WTC11 (cell line): ENCODE data around the gene SMG7. TPM values are rescaled to one million over a fixed set of nuclear protein-coding genes. Genes with fewer than 3 reads are reported as not detected.

ENCODE experiments used
- ATAC-seq: fragments of 200-7000 bp; cut with Tn5 transposase; 2 replicates; pipeline ENCODE4 v1.10.0; 2021; ENCODE audit warnings: mild to moderate bottlenecking, moderate library complexity
- CTCF ChIA-PET: fragments of 300-600 bp; sonication (Branson Sonifier 250); formaldehyde crosslinking; loops from one replicate; lab custom pipeline; 2021; ENCODE audit warnings: antibody characterized with exemption; lab: Charles Lee
- POLR2A ChIA-PET: fragments of 350-600 bp; sonication (Branson Sonifier 250); formaldehyde crosslinking; loops from one replicate; lab custom pipeline; 2021; ENCODE audit warnings: antibody characterized with exemption; lab: Charles Lee
- DNase-seq: peaks from one replicate; pipeline ENCODE4 v3.0.0; 2021; ENCODE audit warnings: low spot score
- H3K27ac Mint-ChIP-seq: 2 replicates; pipeline ENCODE4 v1.8.0; 2021; ENCODE audit warnings: mixed read lengths
- H3K27me3 Mint-ChIP-seq: 2 replicates; pipeline ENCODE4 v1.8.0; 2021; ENCODE audit warnings: low read depth, mild to moderate bottlenecking, moderate library complexity, mixed read lengths
- H3K36me3 Mint-ChIP-seq: 2 replicates; pipeline ENCODE4 v1.8.0; 2021; ENCODE audit warnings: mixed read lengths
- H3K4me1 Mint-ChIP-seq: 2 replicates; pipeline ENCODE4 v1.8.0; 2022; ENCODE audit warnings: mixed read lengths
- H3K4me3 Mint-ChIP-seq: 2 replicates; pipeline ENCODE4 v1.8.0; 2021; ENCODE audit warnings: mild to moderate bottlenecking, moderate library complexity, mixed read lengths
- H3K9me3 Mint-ChIP-seq: 2 replicates; pipeline ENCODE4 v1.8.0; 2021; ENCODE audit warnings: mixed read lengths
- ATF2 ChIP-seq: sonication (generic); formaldehyde crosslinking; IDR thresholded peaks from 2 replicates; pipeline ENCODE4 v1.8.1; 2022; ENCODE audit warnings: low read depth, missing genetic modification reagents, borderline replicate concordance
- ATF6 ChIP-seq: sonication (generic); formaldehyde crosslinking; IDR thresholded peaks from 2 replicates; pipeline ENCODE4 v1.8.1; 2023; ENCODE audit warnings: mild to moderate bottlenecking, missing genetic modification reagents
- CDX4 ChIP-seq: fragments of 250-450 bp; sonication (Bioruptor Pico); IDR thresholded peaks from 2 replicates; pipeline ENCODE4 v1.9.0; 2021; ENCODE audit warnings: moderate library complexity, mild to moderate bottlenecking, inconsistent platforms, borderline replicate concordance
- E2F1 ChIP-seq: sonication (generic); formaldehyde crosslinking; IDR thresholded peaks from 2 replicates; pipeline ENCODE4 v1.8.0; 2022; ENCODE audit warnings: mild to moderate bottlenecking, missing genetic modification reagents
- ESRRA ChIP-seq: sonication (generic); formaldehyde crosslinking; IDR thresholded peaks from 2 replicates; pipeline ENCODE4 v1.8.1; 2022; ENCODE audit warnings: mild to moderate bottlenecking, missing genetic modification reagents, borderline replicate concordance
- FOXJ3 ChIP-seq: sonication (generic); formaldehyde crosslinking; IDR thresholded peaks from 2 replicates; pipeline ENCODE4 v1.9.0; 2021; ENCODE audit warnings: missing genetic modification reagents, mild to moderate bottlenecking, borderline replicate concordance
- GRHL2 ChIP-seq: fragments of 250-450 bp; sonication (Bioruptor Pico); IDR thresholded peaks from 2 replicates; pipeline ENCODE4 v1.8.0; 2022; ENCODE audit warnings: mild to moderate bottlenecking, moderate library complexity; ENCODE audit not compliant: insufficient replicate concordance, severe bottlenecking
- KAT7 ChIP-seq: sonication (generic); formaldehyde crosslinking; IDR thresholded peaks from 2 replicates; pipeline ENCODE4 v1.8.1; 2023; ENCODE audit warnings: missing genetic modification reagents, mild to moderate bottlenecking, borderline replicate concordance
- MLX ChIP-seq: sonication (generic); formaldehyde crosslinking; IDR thresholded peaks from 2 replicates; pipeline ENCODE4 v1.8.1; 2023; ENCODE audit warnings: mild to moderate bottlenecking, missing genetic modification reagents, moderate library complexity
- NR2C2 ChIP-seq: sonication (generic); formaldehyde crosslinking; IDR thresholded peaks from 2 replicates; pipeline ENCODE4 v1.8.0; 2022; ENCODE audit warnings: mild to moderate bottlenecking, missing genetic modification reagents
- OVOL2 ChIP-seq: fragments of 250-450 bp; sonication (Bioruptor Pico); IDR thresholded peaks from 2 replicates; pipeline ENCODE4 v1.9.0; 2021; ENCODE audit warnings: mild to moderate bottlenecking, borderline replicate concordance
- PREB ChIP-seq: sonication (generic); formaldehyde crosslinking; IDR thresholded peaks from 2 replicates; pipeline ENCODE4 v1.8.1; 2022; ENCODE audit warnings: mild to moderate bottlenecking, missing genetic modification reagents, moderate library complexity, borderline replicate concordance
- RELA ChIP-seq: sonication (generic); formaldehyde crosslinking; IDR thresholded peaks from 2 replicates; pipeline ENCODE4 v1.8.1; 2022; ENCODE audit warnings: missing genetic modification reagents, mild to moderate bottlenecking, borderline replicate concordance
- USF2 ChIP-seq: sonication (generic); formaldehyde crosslinking; IDR thresholded peaks from 2 replicates; pipeline ENCODE4 v1.8.1; 2023; ENCODE audit warnings: mild to moderate bottlenecking, missing genetic modification reagents, moderate library complexity
- ZBTB43 ChIP-seq: sonication (generic); formaldehyde crosslinking; IDR thresholded peaks from 2 replicates; pipeline ENCODE4 v1.8.1; 2023; ENCODE audit warnings: mild to moderate bottlenecking, missing genetic modification reagents
- ZNF263 ChIP-seq: sonication (generic); formaldehyde crosslinking; IDR thresholded peaks from 2 replicates; pipeline ENCODE4 v1.8.1; 2022; ENCODE audit warnings: low read depth, mild to moderate bottlenecking, moderate library complexity, missing genetic modification reagents
- ZNF416 ChIP-seq: fragments of 250-450 bp; sonication (Bioruptor Pico); IDR thresholded peaks from 2 replicates; pipeline ENCODE4 v1.9.0; 2021; ENCODE audit warnings: mild to moderate bottlenecking, inconsistent platforms
- ZNF532 ChIP-seq: fragments of 250-450 bp; sonication (Bioruptor Pico); IDR thresholded peaks from 2 replicates; pipeline ENCODE4 v1.9.0; 2021; ENCODE audit warnings: mild to moderate bottlenecking, borderline replicate concordance
- total RNA-seq: library from RNA; stranded (reverse); gene quantifications from 3 replicates; pipeline ENCODE4 v1.2.3, GENCODE V29; 2021

Gene SMG7
- total RNA-seq, 1 experiment from 2014 or later = 57.8 TPM

- TF ChIP-seq NR2C2 = no peak
- TF ChIP-seq OVOL2 (CRISPR knock-in tag) = no peak
- TF ChIP-seq MLX (CRISPR knock-in tag) = no peak
- no peak for TF ChIP-seq ESRRA (CRISPR knock-in tag)
Observed at GRCh38 chr1:183569801-183570200, 97.5 kb downstream of the SMG7 start (continued).

GRCh38 chr1:183570451-183570850 is 98.2 kb downstream of the SMG7 start:
- Mint-ChIP-seq H3K9me3 (no peaks in the 10 kb centered on the region), H3K27me3 (no peaks in the 10 kb centered on the region), H3K4me1 (no peaks in the 10 kb centered on the region), H3K27ac (no peak overlapping the region), H3K36me3 (no peaks in the 10 kb centered on the region), H3K4me3 (no peak overlapping the region)
- ChIA-PET POLR2A (no interaction called here), CTCF (no interaction called here)
- TF ChIP-seq PREB (CRISPR knock-in tag) (no peak), KAT7 (CRISPR knock-in tag) (no peak), OVOL2 (CRISPR knock-in tag) (no peak), GRHL2 (no peak), NR2C2 (no peak), ZBTB43 (CRISPR knock-in tag) (no peak), E2F1 (CRISPR knock-in tag) (no peak), CDX4 (no peak), ZNF416 (CRISPR knock-in tag) (no peak), ATF2 (CRISPR knock-in tag) (no peak), ESRRA (CRISPR knock-in tag) (no peak), ATF6 (no peak)
- DNase-seq (no peak), ATAC-seq (no peak)

- H3K27me3 Mint-ChIP-seq = no peaks in the 10 kb centered on the region
- TF ChIP-seq RELA (CRISPR knock-in tag) (no peak), ZNF263 (CRISPR knock-in tag) (no peak), ZNF532 (CRISPR knock-in tag) (no peak), USF2 (CRISPR knock-in tag) (no peak), FOXJ3 (CRISPR knock-in tag) (no peak)
Observed at GRCh38 chr1:183571678-183572268, 99.5 kb downstream of the SMG7 start.

More at GRCh38 chr1:183571678-183572268, 99.5 kb downstream of the SMG7 start:
- ChIA-PET POLR2A (no interaction called here), CTCF (interaction anchor here (1.0 kb wide), 1 partner anchor 51 kb away, joined by 3 read pairs; no protein-coding TSS in a partner anchor)
- Mint-ChIP-seq H3K36me3 (no peaks in the 10 kb centered on the region), H3K4me1 (no peaks in the 10 kb centered on the region), H3K27ac (no peak overlapping the region), H3K9me3 (no peaks in the 10 kb centered on the region), H3K4me3 (no peak overlapping the region)
- no peak for ATAC-seq
- no peak for DNase-seq
